Stimulated activated CD8-positive, alpha-beta memory T cell treated with anti-CD3 and anti-CD28 coated beads, Interleukin-7, amount 100 ng/mL, for 4 hours (primary cell): ENCODE results near the gene LAMTOR5.
A peak's percentile ranks its signal among the peaks of the same experiment; 100 is the strongest.
"Not testable (repeated sequence)": the region's sequence is repeated elsewhere in the genome, so short reads cannot be mapped to it uniquely, and the experiment has no call there.

ENCODE experiments used
- DNase-seq, 2 donors: peaks; one replicate each; pipeline ENCODE4 v3.0.0-alpha.2; 2020; ENCODE audit warnings: low read depth in 2 of 2

LAMTOR5 gene

DNA sequence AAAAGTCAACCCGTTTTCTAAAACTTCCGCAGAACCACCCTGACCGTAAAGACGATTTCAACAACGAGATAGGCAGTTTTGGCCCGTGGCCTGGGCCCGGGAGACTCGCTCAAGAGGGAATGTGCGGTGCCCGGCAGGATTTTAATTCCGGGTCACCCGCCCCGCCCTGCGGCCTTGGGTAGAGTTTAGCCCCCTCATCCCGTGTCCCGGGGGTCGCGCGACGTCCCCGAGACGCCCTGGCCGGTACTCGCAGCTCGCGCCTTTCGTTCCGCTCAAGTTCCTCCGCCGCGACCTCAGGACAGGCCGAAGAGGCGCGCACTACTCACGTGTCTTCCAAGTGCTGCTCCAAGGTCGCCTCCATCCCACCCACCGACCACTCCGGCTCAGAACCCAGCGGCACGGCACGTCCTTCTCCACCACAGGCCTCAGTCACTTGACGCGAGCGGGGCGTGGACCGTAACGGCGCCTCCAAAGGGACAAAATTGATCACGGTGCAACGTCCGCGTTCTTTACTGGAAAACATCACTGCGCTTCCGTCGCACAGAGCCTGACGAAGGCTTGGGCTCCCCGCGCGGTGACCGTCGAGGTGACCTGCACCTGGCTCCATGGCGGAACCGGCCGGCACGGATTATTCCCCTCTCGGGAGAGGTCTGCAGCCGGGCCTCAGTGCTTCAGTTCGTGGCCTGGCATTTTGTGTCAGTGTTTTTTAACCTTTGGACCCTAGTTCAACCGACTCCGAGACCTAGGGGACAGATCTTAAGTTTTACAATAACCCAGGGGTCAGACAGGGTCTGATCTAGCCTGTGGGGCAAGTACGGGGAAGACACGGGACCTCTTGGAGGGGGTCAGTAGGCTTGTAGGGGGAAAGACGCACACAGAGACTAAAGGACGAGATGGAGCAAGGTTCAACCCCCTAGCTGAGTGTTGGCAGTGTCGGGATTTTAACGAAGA lies at the start of gene LAMTOR5:
LAMTOR5 (minus strand) TSS at position 435 of the 951 bp plus-strand sequence; CDS start at position 361, 74 bp downstream.
- DNase-seq, result peak; percentile 83 to 86

DNA sequence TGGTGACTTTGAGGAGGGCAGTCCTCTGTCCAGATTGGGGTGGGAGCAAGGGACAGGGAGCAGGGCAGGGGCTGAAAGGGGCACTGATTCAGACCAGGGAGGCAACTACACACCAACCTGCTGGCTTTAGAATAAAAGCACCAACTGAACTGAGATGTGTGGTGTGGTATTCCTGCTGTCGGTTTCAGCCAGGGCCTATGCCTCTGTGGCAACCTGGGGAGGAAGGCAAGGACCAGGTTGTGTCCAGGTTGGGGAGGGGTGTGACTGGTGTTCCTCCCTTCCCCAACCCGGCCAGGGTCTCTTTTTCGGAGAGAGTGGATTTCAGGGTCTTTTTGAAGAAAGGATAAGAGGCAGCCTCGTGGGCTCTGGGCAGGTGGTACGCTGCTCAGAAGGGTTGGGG lies 49.7 kb upstream of the LAMTOR5 start:
- DNase-seq, result no peak

DNA sequence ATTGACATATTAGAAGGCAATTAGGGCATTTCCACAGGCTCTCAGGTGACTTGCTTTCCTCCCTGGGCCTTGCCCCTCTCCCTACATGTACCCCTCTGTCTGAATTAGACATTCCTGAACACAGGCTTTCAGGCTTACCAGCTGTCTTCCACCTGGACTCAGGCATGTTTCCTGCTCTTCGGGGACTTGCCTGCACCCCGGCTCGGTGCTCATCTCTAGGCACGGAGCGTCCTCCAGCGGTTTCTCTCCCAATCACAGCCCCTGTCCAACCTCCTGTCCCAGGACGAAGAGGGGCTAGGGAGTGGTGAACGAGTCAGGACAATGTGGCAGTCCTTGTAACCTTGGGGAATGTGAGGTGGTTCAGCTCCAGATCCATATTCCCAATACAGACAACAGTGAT lies 47.7 kb upstream of the LAMTOR5 start:
- DNase-seq, result no peak

DNA sequence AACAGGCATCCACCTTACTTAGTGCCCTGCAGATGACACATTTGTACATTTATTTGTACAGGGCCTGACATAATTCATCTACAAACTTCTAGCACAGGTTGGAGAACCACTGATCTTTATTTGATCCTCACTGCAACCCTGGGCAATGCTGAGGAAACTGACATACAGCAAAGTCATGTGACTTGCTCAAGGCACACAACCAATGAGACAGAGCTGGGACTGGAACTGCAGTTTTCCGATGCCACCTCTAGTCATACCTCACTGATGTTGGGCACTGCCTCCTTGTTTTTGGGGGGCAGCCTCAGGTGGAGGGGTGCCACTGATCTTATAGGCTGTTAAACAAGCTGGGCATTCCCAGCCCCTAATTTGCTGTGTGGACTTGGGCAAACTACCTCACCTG lies 46.8 kb upstream of the LAMTOR5 start:
- no peak for DNase-seq

DNA sequence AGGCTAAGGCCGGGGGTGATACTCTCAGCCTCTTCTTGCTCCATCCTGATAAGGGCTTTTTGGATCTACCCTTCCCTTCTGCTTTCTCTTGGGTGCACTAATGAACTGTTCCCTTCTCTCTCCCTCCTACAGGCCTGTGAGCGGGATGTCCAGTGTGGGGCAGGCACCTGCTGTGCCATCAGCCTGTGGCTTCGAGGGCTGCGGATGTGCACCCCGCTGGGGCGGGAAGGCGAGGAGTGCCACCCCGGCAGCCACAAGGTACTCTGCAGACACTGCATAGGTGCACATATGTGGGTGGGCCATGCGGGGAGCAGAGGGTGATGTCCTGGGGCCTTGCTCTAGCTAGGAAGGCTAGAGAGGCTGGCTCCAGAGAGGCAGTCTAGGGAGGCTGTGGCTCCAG lies 46.3 kb upstream of the LAMTOR5 start:
- DNase-seq, result no peak

DNA sequence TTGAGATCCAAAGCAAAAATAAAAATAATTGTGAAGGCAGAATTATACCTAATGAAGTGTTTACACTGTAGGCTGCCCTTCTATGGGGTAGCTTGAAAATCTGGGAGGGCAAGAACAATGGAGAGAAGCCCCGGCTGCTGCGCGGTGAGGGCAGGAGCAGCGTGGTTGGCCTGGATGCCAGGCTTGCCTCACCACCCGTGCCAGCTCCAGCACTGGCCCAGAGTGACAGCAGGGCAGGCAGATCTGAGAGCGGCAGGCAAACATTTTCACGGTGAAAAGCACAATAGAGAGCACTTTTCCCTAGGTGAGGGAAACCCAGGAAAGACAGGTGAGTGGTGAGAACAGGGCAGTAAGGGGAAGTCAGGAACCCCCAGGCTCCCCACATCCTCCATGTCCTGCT lies 44.8 kb upstream of the LAMTOR5 start:
- no peak for DNase-seq

DNA sequence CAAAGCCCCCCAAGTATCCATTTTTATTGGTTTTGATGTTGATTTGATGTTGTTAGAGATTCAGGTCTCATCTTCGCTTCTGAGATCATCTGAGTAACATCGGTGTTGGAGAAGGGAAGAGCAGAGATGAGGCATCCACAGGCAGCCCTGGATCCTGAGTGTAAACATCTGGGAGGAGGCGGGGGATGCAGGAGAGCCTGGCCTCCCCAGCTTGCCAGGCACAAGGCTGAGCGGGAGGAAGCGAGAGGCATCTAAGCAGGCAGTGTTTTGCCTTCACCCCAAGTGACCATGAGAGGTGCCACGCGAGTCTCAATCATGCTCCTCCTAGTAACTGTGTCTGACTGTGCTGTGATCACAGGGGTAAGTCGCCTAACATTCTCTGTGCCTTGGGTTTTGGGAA lies 43.4 kb upstream of the LAMTOR5 start, which contains the start of gene PROK1:
PROK1 (plus strand) TSS at position 221 of the 400 bp plus-strand sequence; CDS start at position 289, 68 bp downstream.
- no peak for DNase-seq

DNA sequence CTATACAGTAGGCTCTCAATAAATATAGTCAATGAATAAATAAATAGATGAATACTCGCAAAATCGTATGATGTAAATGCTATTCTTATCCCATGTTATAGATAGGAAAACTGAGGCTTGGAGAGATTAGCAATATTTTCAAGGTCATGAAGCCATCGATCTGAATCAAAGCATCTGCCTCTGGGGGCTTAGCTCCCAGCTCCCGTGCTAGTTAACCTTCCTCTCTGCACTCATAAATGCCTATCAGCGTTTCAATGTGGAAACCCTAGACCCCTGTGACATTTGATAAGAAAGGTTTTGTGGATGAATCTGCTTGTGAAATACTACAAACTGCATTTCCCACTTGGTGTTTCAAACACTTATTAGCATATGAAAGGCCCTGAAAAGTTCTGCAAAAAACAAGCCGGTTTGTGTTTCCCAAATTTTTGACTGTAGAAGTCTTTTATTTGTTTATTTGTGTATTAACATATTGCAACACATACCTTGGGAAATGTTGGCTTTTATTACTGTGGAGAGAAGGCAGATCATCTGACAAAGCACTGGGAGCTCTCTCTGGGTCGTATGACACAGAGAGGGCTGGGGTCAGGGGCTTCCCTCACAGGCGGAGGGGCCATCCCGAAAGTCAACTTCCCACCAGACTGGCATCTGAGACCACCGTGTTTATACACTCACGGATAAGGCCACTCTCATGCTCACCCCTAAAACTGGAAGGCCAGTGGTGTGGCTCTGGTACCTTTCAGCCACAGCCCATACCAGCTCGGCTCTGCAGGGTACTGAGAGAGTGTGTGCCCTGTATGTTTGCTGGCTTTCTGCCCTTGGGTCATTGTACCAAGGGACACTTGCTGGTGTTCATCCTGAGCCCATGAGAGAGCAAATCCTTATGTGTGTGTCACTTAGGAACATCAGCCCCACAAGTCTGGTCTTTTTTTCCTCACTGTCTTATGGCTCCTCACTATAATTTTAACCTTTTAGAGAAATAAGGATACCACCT lies 42.5 kb upstream of the LAMTOR5 start:
- DNase-seq, result no peak

DNA sequence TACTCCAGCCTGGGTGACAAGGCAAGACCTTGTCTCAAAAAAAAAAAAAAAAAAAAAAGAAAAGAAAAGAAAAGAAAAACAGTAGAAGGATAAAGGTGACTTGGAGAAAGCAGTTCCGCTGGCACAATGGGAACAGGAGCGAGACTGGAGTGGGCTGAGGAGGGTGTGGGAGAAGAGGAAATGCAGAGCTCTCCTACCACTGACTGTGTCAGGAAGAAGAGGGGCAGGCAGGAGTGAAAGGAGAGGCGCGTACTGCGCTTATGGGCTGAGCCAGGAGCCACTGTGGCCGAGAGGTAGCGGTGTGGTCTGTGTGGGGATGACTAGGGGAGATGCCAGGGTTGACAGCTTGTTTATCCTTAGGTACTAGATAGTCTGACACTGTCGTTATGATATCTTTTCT lies 37.1 kb upstream of the LAMTOR5 start:
- DNase-seq, result no peak

DNA sequence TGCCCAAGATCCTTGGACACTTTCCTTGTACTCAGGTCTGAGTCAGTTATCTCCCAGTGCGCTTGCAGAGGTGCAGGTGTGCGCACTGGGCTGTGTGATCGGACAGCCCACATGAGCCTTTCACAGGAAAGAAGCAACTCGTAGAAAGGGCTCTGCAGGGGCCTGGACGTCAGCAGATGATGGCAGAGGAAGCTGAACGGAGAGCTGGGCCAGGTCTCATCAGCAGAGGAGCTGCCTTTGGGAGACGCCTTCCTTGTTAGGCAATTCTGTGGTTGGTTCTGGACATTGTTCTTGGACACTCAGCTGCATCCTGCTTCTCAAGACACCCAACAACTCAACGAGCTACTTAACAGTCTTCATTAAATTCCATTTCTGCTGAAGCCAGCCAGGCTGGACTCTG lies 36.0 kb upstream of the LAMTOR5 start:
- no peak for DNase-seq

DNA sequence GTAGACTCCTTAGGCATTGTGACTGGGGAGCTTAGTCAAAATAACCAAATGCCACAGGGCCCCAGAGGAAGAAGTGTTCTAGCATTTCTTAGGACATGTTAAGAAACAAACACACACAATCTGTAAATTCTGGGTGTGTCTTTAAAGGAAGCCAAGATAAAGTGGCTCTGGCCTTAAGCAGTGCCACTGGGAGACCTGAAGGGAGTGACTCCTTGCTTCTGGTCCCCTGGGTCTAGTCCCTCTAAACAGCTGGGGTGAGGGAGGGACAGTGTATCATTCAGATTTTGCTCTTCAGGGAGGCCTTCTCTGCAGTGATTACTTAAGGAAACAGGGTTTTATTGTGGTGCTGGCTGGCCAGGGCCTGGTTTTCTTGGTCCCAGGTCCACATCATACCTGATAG lies 34.4 kb upstream of the LAMTOR5 start:
- DNase-seq, result no peak

DNA sequence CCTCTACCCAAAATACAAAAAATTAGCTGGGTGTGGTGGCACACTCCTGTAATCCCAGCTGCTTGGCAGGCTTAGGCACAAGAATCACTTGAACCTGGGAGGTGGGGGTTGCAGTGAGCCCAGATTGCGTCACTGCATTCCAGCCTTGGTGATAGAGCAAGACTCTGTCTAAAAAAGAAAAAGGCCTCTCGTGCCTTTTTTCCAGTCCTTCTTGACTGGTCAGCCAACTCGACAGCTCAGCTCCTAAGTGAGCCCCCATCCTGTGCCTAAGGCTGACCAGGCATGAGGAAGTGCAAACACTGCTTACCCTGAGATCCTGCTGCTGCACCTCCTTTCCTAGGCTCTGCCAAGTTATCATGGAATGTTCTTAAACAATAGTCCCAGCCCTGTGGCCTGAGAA lies 33.4 kb upstream of the LAMTOR5 start:
- DNase-seq, result no peak

DNA sequence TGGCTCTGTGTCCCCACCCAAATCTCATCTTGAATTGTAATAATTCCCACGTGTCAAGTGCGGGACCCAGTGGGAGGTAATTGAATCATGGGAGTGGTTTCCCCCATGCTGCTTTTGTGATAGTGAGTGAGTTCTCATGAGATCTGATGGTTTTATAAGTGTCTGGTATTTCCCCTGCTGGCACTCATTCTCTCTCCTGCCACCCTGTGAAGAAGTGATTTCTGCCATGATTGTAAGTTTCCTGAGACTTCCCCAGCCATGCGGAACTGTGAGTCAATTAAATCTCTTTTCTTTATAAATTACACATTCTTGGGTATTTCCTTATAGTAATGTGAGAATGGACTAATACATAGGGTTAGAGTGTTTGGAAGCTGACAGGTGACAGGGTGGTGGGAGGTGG lies 32.4 kb upstream of the LAMTOR5 start:
- not testable (repeated sequence) for DNase-seq

DNA sequence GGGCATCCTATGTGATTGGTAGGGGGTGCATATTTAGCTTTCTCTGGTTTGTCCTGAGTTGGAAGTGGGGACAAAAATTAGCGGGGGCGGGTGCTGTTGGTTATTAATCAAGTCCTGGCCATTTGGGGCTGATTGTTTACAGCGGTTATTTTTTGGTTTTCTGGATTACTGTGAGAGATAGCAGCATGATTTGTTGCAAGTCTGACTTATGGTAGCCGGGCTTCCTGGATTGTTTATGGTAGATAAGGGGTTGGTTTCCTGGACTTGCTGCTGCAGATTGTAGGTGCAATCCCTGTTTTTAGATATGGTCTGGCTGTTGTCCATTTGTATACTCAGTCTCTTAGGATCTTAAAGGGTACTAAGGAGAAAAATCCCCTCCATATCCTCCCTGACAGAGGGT lies 31.4 kb upstream of the LAMTOR5 start:
- no peak for DNase-seq

DNA sequence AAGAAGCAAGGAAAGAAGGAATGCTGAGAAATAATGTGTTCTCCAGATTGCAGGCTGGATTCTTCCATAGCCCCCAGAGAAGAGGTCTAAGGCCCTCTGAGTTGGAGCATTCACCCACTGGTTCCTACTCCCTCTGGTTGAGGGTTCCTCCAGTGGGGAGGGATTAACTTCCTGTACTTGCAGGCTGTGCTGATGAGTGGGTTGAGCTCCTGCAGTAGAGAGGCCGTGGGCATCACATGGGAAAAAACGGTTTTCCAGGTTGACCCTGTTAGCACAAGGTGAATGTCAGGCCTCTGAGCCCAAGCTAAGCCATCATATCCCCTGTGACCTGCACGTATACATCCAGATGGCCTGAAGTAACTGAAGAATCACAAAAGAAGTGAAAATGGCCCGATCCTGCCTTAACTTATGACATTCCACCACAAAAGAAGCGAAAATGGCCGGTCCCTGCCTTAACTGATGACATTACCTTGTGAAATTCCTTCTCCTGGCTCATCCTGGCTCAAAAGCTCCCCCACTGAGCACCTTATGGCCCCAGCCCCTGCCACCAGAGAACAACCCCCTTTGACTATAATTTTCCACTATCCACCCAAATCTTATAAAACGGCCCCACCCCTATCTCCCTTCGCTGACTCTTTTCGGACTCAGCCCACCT lies 30.3 kb upstream of the LAMTOR5 start:
- not testable (repeated sequence) for DNase-seq

DNA sequence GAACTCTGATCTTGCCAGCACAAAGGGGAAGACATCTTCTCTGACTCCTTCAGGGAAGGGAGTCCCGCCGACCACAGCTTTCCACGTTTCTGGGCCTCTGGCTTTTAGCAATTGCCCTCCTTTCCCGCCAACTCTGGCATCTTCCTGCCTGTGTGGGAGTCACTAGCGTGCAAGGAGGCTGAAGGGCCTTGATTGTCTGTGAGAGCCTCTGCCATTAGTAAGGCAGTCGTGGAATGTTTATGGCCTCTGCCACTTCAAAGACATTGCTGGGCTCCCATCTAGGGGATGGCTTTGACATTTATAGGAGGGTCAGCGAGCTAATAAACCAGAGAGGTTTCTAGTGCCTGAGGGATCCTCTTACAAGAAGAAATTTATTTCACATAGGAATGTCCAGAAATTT lies 29.1 kb upstream of the LAMTOR5 start:
- no peak for DNase-seq

DNA sequence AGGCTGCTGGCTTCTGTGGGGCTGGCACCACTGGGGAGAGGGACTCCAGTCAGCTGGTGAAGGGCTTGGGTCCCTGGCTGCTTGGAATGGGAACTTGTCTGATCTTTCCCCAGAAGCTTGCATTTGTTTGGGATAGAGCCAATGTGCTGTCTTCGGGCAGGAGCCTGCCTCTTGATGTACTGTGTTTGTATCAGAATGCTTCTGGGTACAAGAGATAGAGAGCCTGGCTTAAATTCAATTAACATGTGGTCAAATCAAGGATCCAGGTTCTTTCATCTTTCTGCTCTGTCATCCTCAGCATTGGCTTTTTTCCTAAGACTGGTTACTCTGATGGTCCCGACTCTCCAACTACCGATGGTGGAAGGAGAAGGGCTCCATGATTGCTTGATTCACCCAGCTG lies 27.5 kb upstream of the LAMTOR5 start:
- no peak for DNase-seq

DNA sequence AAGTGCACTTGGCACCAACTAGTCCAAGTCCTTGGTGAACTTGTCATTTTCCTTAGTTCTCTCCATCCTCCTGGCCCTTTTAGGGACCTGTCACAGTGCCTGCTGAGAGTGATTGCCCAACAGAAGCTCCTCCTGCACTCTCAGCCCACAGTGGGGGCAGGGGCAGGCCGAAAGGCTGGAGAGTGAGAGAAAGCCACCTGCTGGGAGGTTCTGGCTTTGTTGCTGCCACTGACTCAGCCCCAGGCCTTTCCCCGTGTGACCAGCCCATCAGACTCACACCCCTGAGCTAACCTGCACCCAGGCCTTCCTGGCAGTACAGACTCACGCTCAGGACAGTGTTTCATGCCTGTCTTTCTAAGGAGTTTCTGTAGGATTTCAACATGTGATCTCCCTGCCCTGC lies 26.3 kb upstream of the LAMTOR5 start:
- DNase-seq, result no peak

DNA sequence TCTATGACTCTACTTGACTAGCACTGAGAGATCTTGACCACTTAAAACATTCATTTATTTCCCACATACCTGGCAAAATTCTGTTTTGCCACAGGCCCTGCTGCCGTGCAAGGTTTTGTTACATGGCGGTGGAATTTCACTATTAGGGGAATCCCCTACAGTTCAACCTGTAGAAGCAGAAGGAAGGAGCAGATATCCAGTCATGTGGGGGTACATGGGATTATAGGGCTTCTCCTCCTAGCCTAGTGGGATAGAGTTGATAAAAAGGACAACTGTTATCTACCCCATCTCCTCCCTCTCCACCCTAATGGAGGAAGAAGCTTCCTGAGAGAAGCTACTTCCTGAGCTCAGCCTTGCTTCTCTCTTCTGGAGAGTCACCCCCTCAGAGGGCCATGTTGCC lies 25.7 kb upstream of the LAMTOR5 start:
- DNase-seq, result no peak

DNA sequence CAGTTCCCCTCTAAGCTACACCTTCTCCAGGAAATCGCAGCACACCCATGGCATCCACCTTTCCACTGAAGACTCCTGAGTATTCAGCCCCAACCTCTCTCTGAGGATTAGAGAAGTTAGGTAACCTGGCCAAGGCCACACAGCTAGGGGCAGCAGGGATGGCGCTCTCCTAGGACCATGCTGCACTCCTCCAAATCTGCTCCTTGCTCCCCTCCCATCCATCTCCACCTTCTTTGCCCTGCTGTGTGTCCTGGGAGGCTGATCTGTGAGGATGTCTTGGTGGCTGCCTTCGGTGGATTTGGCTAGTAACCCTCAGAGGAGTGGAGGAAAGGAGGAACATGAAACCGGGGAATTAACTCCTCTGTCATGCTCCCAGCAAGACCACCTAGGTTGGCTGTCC lies 23.4 kb upstream of the LAMTOR5 start:
- no peak for DNase-seq

DNA sequence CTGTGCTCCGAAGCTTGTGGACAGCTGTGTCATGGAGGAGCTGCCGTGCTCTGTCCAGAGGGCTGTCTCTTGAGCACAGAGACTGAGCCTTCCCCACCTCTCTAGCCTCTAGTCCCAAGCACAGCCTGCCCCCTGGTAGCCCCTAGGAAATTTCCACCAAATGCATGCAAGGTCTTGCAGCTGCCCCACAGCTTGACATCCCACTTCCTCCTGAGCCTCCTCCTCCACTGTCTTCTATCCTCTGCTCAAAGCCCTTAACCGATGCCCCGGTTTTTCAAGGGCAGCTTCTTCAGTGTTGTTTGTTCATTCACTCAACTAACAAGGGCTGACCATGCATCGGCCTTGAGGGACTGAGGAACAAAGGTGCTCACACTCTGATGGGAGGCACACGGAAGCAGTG lies 22.9 kb upstream of the LAMTOR5 start:
- no peak for DNase-seq

DNA sequence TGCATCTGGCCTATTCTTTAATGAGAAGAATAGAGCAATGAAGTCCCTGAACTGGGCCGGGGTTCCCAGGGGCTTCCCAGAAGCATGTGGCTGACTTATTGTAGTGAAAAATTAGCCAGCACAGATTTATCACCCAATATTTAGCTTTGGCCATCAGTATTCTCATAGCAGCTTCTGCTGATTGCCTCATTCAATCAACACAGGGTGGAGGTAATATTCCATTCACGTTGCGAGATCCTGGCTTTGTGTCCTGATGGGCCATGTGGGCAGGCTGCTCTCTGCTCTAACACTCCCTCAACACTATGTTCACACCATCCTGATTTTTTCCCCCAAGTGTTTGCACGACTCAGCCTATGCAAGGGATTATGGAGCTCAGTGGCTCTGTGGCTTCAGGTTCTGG lies 21.5 kb upstream of the LAMTOR5 start:
- DNase-seq, result no peak
